Liver (tissue), 3 donors: Measurements from ENCODE around the gene OR7C1.

Source experiments
- ATF3 ChIP-seq: IDR thresholded peaks from 2 replicates; pipeline ENCODE4 v1.6.1; 2016; ENCODE audit warnings: antibody characterized with exemption
- FOXA1 ChIP-seq: IDR thresholded peaks from 2 replicates; pipeline ENCODE4 v1.6.1; 2016; ENCODE audit warnings: antibody characterized with exemption
- GABPA ChIP-seq, 2 donors: IDR thresholded peaks in 1 of 2; conservative IDR thresholded peaks in 1 of 2; 2 replicates each; pipeline ENCODE4 v1.6.1; 2016; ENCODE audit warnings: antibody characterized with exemption in 2 of 2, mild to moderate bottlenecking in 1 of 2, moderate library complexity in 1 of 2
- HNF4A ChIP-seq, 2 donors: conservative IDR thresholded peaks; 2 replicates each; pipeline ENCODE4 v1.6.1; 2016; ENCODE audit warnings: antibody characterized with exemption in 2 of 2, mild to moderate bottlenecking in 2 of 2
- JUND ChIP-seq, 2 donors: IDR thresholded peaks; 2 replicates each; pipeline ENCODE4 v1.6.1; 2016; ENCODE audit warnings: antibody characterized with exemption in 2 of 2
- RAD21 ChIP-seq, 2 donors: IDR thresholded peaks; 2 replicates each; pipeline ENCODE4 v1.6.1; 2016; ENCODE audit warnings: antibody characterized with exemption in 2 of 2, mild to moderate bottlenecking in 2 of 2
- REST ChIP-seq: IDR thresholded peaks from 2 replicates; pipeline ENCODE4 v1.6.1; 2016; ENCODE audit warnings: antibody characterized with exemption, mild to moderate bottlenecking
- SP1 ChIP-seq: IDR thresholded peaks from 2 replicates; pipeline ENCODE4 v1.6.1; 2018; ENCODE audit warnings: antibody characterized with exemption, mild to moderate bottlenecking
- TAF1 ChIP-seq: conservative IDR thresholded peaks from 2 replicates; pipeline ENCODE4 v1.6.1; 2016; ENCODE audit warnings: antibody characterized with exemption, mild to moderate bottlenecking
- YY1 ChIP-seq: IDR thresholded peaks from 2 replicates; pipeline ENCODE4 v1.6.1; 2016; ENCODE audit warnings: antibody characterized with exemption, mild to moderate bottlenecking
- ZBTB33 ChIP-seq: IDR thresholded peaks from 2 replicates; pipeline ENCODE4 v1.6.1; 2016; ENCODE audit warnings: antibody characterized with exemption
- TF ChIP-seq, protein P1 (sequence below): fragments of 150-350 bp; IDR thresholded peaks from 2 replicates; pipeline ENCODE4 v1.5.1; 2017; ENCODE audit warnings: improper control_type of control experiment, low read depth, low read length; ENCODE audit not compliant: missing input control
- TF ChIP-seq, protein P2 (sequence below): IDR thresholded peaks from 2 replicates; pipeline ENCODE4 v1.6.1; 2016; ENCODE audit warnings: antibody characterized with exemption
- donor health status: healthy.
- donor health status: healthy.

DNA sequence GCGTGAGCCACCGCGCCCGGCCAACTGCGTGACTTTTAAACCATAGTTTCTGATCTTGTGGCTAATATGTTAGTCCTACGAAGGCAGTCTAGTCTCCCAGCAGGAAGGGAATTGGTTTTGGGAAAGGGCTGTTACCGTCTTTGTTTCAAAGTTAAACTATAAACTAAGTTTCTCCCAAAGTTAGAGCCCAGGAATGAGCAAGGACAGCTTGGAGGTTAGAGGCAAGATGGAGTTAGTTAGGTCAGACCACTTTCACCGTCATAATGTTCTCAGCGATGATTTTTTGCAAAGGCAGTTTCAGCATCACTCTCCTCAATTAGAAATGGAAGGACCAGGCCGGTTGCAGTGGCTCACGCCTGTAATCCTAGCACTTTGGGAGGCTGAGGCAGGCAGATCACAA is 39.0 kb downstream of the OR7C1 start:
- TF ChIP-seq, protein P1, sequence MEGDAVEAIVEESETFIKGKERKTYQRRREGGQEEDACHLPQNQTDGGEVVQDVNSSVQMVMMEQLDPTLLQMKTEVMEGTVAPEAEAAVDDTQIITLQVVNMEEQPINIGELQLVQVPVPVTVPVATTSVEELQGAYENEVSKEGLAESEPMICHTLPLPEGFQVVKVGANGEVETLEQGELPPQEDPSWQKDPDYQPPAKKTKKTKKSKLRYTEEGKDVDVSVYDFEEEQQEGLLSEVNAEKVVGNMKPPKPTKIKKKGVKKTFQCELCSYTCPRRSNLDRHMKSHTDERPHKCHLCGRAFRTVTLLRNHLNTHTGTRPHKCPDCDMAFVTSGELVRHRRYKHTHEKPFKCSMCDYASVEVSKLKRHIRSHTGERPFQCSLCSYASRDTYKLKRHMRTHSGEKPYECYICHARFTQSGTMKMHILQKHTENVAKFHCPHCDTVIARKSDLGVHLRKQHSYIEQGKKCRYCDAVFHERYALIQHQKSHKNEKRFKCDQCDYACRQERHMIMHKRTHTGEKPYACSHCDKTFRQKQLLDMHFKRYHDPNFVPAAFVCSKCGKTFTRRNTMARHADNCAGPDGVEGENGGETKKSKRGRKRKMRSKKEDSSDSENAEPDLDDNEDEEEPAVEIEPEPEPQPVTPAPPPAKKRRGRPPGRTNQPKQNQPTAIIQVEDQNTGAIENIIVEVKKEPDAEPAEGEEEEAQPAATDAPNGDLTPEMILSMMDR = no peak
- TF ChIP-seq FOXA1 (no peak), TAF1 (no peak), JUND (IDR thresholded peaks at IDR 0.05) (no peak), GABPA (IDR thresholded peaks at IDR 0.05 in 1 of 2, conservative IDR thresholded peaks at IDR 0.05 in 1 of 2) (no peak), ZBTB33 (no peak), ATF3 (no peak), YY1 (no peak), RAD21 (IDR thresholded peaks at IDR 0.05) (no peak), HNF4A (conservative IDR thresholded peaks at IDR 0.05) (no peak), REST (no peak), SP1 (no peak)
- TF ChIP-seq, protein P2, sequence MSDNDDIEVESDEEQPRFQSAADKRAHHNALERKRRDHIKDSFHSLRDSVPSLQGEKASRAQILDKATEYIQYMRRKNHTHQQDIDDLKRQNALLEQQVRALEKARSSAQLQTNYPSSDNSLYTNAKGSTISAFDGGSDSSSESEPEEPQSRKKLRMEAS = no peak
